A549 (cell line): ENCODE measurements around the gene SLC39A11.

Source experiments
- CEBPB ChIP-seq, 2 experiments: fragments of >200 bp in 1 of 2; sonication (Bioruptor Twin) in 1 of 2; formaldehyde crosslinking in 1 of 2; IDR thresholded peaks; 2 replicates each; pipeline ENCODE4 v1.6.1; 2012 to 2016
- EP300 ChIP-seq, 2 experiments: fragments of >200 bp; sonication (Bioruptor Twin); formaldehyde crosslinking; IDR thresholded peaks; 2 replicates in 1 of 2; 3 replicates in 1 of 2; pipeline ENCODE4 v1.6.1; 2016 to 2017
- ESRRA ChIP-seq: fragments of 150-350 bp; IDR thresholded peaks from 2 replicates; pipeline ENCODE4 v1.6.1; 2014; ENCODE audit warnings: mild to moderate bottlenecking, low read length, borderline replicate concordance
- KDM5A ChIP-seq: fragments of 200-600 bp; sonication (generic); IDR thresholded peaks from 2 replicates; pipeline ENCODE4 v1.6.1; 2016; ENCODE audit warnings: antibody characterized with exemption, mild to moderate bottlenecking
- PHF8 ChIP-seq: fragments of 200-600 bp; sonication (generic); IDR thresholded peaks from 2 replicates; pipeline ENCODE4 v1.6.1; 2016; ENCODE audit warnings: low read depth, mild to moderate bottlenecking, antibody characterized with exemption, moderate library complexity, borderline replicate concordance
- RNF2 ChIP-seq: fragments of 200-600 bp; sonication (generic); IDR thresholded peaks from 2 replicates; pipeline ENCODE4 v1.6.1; 2016; ENCODE audit warnings: low read depth, mild to moderate bottlenecking, antibody characterized with exemption, moderate library complexity, borderline replicate concordance
- TF ChIP-seq, protein P1 (sequence below): fragments of >200 bp; sonication (Bioruptor Twin); formaldehyde crosslinking; IDR thresholded peaks from 3 replicates; pipeline ENCODE4 v1.5.1; 2016

DNA sequence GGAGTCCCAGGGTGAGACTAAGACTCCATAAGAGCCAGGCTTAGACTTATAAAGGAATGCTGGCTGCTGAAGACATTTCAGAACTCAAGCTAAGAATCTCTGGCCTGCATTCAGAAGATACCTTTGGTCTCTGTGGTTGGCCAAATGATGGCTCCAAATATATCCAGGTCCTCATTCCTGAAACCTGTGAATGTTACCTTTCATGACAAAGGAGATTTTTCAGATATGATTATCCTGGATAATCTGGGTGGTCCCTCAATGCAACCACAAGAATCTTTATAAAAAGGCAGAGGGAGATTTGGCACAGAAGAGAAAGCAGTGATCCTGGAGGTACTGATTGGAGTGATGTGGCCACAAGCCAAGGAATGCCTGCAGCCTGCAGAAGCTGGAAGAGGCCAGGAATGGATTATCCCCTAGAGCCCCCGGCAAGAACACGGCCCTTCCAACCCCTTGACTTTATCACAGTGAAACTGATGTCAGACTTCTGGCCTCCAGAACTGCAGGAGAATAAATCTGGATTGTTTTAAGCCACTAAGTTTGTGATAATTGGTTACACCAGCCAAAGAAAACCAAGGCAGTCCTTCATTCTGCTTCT lies 253.3 kb downstream of the SLC39A11 start:
- TF ChIP-seq, protein P1, sequence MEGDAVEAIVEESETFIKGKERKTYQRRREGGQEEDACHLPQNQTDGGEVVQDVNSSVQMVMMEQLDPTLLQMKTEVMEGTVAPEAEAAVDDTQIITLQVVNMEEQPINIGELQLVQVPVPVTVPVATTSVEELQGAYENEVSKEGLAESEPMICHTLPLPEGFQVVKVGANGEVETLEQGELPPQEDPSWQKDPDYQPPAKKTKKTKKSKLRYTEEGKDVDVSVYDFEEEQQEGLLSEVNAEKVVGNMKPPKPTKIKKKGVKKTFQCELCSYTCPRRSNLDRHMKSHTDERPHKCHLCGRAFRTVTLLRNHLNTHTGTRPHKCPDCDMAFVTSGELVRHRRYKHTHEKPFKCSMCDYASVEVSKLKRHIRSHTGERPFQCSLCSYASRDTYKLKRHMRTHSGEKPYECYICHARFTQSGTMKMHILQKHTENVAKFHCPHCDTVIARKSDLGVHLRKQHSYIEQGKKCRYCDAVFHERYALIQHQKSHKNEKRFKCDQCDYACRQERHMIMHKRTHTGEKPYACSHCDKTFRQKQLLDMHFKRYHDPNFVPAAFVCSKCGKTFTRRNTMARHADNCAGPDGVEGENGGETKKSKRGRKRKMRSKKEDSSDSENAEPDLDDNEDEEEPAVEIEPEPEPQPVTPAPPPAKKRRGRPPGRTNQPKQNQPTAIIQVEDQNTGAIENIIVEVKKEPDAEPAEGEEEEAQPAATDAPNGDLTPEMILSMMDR, result no peak
- TF ChIP-seq RNF2, result no peak
- no peak for TF ChIP-seq KDM5A
- no peak for TF ChIP-seq CEBPB (IDR thresholded peaks at IDR 0.05)
- TF ChIP-seq PHF8, result no peak
- TF ChIP-seq EP300 (IDR thresholded peaks at IDR 0.05), result no peak
- TF ChIP-seq ESRRA, result no peak
